GM19035 (cell line): ENCODE measurements around the gene SPATC1L.
"Not testable (repeated sequence)": the region's sequence is repeated elsewhere in the genome, so short reads cannot be mapped to it uniquely, and the experiment has no call there.

Source experiments
- ATAC-seq: cut with Tn5 transposase; IDR thresholded peaks from one replicate; pipeline ENCODE4 v1.9.1; 2021; ENCODE audit not compliant: unreplicated experiment

Gene SPATC1L

DNA sequence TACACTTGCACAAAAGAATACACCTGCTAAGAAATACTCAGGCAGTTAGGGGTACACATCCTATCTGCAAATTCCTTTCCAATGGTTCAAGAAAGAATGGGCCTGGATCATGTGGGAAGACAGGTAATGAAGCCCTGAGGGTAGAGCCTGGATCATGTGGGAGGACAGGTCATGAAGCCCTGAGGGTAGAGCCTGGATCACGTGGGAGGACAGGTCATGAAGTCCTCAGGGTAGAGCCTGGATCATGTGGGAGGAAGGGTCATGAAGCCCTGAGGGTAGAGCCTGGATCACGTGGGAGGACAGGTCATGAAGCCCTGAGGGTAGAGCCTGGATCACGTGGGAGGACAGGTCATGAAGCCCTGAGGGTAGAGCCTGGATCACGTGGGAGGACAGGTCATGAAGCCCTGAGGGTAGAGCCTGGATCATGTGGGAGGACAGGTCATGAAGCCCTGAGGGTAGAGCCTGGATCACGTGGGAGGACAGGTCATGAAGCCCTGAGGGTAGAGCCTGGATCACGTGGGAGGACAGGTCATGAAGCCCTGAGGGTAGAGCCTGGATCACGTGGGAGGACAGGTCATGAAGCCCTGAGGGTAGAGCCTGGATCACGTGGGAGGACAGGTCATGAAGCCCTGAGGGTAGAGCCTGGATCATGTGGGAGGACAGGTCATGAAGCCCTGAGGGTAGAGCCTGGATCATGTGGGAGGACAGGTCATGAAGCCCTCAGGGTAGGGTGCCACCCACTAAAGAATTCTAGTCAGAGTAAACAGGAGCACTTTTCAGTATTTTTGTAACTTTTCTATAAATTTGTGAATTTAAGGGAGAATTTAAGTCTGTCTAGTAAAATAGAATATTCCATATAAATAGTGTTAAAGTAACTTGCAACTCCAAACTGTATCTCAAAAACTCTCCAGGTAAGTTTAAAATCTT lies 16.9 kb upstream of the SPATC1L start:
- ATAC-seq: not testable (repeated sequence)

DNA sequence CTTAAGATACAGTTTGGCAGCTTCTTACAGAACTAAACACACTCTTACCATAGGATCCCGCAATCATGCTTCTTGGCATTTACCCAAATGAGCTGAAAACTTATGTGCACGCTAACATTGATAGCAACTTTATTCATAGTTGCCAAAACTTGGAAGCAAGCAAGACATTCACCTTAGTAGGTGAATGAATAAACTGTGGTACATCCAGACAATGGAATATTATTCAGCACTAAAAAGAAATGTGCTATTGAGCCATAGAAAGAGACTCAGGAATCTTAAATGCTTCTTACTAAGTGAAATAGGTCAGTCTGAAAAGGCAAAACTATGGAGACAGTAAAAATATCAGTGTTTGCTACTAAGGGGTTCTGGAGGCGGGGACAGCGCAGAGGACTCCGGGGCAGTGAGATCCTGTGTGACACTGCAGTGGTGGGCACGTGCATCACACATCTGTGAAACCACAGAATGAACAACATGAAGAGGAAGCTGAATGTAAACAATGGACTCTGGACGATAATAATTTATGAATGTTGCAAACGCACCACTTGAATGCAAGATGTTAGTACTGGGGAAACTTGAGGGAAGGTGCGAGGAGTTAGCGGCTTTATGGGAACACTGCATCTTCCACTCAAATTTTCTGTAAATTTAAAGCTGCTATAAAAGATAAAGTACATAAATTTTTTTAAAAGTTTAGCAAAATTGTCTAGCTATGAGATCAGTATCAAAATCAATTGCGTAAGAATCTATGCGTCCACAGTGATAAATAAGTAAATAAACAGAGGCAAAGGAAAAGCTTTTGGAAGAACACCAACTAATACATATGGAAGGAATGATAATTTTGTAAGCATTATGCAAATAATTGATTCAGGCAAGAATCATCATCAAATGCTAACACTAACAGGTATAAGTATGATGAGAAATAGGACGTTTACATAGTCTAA lies 15.4 kb upstream of the SPATC1L start:
- no peak for ATAC-seq

DNA sequence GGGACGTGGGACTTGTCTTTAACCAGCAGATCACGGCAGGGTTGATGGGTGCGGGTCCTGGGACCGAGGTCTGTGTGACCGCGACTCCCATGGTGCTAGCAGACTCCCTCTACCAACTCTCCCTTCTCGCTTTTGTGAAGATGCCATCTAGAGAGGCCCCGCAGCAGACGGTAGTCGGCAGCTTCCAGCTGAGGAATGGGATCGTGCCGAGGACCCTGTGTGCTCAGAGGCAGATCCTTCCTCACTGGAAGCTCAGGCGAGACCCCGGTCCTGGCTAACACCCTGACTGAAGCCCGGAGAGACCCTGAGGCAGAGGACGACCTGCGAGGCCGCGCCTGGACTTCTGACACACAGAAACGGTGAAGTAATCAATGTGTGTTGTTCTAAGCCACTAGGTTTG lies 12.5 kb upstream of the SPATC1L start:
- ATAC-seq: no peak

DNA sequence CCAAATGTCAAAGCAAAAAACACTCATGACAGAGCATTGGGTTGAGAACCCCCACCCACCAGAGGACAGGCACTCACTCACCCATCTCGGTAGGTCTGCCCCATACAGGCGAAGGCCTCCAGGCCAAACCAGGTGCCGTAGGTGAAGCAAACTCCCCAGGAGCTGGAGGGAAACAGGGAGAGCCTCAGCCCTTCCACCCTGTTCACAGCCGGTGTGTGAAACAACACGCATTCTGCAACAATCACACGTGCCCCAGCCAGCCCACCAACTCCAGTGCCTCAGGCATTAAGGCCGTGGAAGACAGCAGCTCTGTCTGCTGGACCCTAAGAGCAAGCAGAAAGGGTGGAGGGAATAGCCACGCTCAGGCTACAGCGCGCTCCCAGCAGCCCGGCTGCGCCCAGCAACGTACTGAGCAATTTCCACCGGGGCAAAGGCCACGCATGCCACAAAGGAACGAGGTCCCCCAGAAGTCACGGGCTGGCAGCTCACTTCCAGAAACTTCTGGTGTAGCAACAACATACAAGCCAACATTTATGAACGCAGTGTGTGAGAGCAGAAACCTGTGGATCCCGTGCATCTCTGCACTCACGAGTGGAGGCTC lies 11.4 kb upstream of the SPATC1L start:
- no peak for ATAC-seq

DNA sequence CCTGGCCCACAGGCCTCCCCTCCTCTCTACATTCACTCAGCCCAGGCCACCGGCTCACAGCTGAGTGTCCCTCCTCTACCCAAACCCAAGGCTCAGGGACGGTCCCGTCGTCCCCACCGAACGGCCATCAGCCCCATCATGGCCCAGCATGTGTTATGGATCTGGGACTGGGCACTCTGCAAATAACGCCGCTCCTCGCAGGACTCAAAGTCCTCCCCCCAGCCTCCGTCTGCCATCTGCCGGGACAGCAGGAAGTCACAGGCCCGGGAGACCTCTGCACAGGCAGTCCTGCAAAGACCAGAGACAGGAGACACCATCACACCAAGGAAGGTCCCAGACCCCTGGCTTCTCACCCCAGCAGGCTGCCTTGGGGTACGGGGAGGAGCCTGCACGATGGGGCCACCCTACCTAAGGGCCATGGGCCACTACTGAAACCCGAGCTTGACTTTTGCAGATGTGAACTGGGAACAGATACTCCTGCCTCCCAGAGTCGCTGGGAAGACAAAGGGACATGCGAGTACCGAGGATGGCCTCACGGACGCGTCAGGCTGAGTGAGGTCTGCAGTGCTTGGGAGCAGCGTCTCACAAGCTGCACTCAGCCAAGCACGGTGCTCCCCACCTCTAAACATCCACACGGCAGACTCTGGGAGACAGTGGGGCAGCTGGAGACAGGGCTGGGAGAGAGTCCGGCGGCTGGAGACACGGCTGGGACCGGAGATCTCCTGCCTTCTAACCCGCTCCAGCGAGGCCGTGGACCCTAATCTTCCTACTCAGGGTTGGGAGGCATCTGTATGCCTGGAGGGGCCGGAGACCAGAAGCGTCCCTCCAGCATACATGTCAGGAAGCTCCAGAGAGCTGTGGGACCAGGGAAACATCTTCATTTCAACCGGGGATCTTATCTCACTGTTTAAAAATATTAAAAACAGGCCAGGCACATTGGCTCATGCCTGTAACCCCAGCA lies 10.4 kb upstream of the SPATC1L start:
- no peak for ATAC-seq

DNA sequence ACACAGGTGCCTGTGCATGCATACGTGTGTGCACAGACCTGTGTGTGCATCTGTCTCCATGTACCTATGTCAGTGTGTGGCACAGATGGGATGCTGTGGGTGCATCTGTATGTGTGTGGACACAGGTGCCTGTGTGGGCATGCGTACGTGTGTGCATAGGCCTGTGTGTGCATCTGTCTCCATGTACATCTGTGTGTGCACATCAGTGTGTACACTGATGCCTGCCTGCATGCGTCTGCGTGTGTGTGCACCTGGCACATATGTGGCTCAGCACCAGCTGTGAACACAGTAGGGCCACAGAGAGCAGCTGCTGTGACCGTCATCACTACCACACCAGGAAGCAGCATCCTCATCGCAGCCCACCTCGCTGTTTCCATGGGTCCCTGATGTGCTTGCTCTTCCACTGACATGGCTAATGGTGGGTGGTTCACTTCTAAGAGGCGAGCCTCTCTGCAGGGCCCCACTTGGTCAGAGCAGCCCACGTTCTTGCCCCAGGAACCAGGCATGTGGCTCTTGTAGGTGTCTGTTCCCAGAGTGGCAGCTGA lies 9.6 kb upstream of the SPATC1L start:
- no peak for ATAC-seq

DNA sequence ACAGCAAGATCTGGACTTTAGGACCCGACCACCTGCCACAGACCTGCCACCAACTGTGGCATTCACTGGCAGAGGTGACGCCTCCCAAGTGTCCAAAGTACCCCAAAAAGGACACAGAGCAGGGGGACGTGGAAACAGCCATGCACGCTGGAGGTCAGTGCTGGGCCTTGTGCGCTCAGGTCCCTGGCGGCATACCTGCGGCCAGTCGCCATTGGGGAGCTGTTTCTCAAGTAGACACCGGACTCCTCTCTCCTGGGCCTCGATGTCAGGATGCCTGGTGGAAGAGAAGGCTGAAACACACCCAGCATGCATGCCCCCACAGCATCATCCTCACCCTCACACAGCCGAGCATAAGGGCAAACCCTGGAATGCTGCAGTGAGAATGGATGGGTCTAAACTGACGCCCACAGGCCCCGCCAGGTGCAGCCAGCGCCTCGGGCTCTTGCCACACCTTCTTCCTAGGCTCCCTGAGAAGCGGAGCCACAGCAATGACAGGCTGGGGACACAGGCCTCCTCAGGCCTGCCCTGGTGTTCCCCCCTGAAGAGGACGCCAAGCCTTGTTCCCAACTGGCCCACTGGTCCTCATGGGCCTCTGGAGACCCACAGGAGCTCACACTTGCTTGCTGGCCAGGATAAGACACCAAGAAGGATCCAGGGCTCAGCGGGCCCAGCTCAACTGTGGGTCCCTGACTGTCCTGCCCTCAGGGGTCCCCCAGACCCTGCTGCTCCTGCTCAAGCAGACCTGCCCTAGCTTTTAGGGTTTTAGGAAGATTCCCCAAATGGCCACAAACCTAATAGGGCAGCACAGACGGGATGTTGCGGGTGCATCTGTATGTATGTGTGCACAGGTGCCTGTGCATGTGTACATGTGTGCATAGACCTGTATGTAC lies 7.7 kb upstream of the SPATC1L start:
- no peak for ATAC-seq

DNA sequence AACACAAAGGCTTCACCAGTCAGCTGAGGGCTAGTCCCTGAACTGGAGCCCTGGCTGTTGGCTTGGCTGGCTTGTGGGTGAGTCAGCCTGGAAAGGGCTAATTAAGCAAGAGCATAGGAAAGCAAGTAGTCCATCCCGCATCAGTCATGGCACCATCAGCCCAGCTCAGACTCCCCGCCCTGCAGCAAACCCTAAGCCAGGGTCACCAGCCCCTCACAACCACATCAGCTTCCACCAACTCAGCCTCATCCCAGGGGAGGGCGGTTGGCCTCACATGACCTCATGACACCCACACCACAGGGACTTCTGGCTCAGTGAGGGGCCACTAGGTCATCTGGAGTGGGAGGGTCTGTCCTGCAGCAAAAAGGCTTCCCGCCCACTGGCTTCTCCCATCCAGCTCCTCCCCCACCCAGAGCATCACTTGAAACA lies 7.0 kb upstream of the SPATC1L start:
- no peak for ATAC-seq

DNA sequence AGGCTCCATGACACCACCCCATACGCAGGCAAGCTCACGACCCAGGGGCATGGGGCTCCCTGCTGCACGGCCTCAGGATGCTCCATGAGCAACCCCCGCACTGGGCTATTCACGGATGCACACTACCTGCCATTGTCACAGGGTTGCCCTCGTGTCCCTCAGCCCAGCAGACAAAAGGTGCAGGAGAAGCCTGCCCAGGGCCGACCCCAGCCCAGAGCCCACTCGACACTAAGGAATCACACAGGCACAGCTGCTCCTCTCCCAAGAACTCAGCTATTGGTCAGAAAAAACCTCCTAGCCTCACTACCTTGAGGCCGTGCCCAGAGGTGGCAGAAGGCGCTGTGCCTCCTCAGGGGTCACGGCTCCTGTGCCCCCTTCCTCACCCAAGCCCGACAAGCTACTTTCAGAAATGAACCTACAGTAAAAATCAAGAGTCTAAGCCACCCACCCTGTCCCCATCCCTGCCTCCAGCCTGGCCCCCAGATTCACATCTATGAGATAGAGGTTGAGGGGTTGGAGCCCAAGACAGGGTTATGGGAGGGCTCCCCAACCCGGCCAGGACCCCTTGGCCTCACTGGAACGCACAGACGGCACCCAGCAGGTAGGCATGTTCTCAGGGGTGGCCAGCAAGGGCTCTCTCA lies 6.4 kb upstream of the SPATC1L start:
- ATAC-seq: no peak

DNA sequence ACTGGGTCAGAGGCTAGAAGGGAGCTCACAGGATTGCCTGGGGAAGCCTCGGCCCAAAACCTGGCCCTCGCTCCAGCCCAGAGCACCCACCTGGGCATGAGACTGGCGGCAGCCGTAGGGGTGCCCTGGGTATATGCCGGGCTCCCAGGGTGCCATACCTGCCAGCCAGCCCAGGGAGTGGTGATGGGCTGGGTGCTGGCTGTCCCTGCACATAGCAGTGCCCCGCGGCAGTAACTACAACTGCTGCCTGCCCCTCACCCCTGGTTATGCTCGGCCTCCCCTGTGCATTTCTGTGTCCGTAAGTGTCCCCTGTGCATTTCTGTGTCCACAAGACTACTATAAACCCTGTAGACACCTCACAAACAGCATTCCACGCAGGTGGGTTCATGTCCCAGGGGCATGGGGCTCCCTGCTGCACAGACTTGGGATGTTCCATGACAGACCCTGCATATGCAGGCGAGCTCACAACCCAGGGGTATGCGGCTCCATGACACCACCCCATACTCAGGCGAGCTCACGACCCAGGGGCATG lies 5.8 kb upstream of the SPATC1L start:
- no peak for ATAC-seq

DNA sequence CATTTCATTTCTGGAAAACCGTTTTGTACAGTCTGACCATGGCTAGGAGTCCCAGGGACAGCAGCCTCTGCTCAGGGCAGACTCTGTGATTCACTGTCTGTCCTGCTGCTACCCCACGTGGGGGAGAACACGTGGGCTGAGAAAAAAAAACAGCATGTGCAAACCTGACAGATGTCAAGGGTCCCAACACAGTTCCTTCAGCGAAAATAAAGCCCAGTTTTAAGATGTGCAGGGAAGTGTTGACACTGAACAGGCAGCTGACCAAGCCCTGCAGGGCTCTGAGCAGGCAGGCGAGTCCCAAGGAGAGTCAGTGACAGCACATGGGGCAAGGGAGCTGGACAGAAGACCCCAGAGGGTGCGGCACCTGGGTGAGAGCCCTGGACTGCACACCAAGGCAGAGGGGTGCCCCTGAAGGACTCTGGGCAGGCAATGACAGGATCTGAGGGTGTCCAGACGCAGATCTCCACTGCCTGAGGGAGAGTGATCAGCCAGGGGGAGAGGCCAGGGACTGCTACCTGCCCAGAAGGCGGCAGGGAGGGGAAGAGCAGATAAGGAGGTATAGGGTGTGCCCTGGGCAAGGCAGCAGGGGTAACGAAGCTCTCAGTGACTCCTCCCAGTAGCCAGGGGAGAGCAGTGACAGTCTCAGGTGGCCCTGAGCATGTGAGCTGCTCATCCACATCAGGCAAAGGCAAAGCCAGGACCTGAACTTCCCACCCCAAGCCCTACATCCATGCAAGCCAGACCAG lies 5.1 kb upstream of the SPATC1L start:
- no peak for ATAC-seq

DNA sequence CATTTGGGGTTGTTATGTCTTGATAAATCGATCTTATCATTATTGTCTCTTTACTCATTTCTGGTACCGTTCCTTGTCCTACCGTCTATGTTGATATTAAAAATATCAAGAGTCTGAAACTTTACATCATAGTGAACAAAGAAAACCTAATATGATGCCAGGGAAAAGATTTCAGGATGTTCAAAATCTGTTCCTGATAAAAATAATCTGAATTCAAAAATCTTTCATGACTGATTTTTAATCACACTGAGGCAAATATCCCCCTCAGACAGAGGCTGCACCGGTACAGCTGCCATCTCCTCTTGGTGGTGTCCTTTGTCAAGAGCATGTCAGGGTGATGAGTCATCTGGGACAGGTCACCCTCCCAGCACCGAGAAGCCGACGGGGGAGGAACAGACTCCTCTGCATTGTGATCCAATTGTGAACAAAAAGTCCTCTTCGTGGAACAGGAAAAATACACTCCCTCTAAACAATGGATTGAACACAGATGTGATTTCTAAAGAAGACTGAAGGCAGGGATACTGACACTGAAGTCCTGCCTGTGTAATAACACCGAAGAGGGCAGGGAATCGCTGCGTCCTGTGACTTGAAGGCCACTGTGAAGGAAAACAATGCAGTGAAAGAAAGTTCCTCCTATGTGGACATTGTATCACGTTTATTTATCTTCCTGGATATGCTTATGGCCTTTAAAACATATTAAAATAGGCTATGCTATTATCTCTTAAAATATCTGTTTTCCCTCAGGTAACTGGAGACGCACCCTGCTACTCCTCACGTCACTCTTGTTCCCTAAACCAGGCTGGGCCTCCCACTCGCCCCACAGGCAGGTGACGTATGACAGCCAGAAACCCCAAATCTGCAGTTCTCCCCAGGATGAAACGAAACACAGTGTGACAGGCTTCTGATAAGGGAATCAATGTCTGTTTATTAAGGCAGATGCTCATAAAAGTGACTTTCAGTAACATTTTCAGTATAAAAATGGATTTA lies 4.3 kb upstream of the SPATC1L start:
- ATAC-seq: no peak

DNA sequence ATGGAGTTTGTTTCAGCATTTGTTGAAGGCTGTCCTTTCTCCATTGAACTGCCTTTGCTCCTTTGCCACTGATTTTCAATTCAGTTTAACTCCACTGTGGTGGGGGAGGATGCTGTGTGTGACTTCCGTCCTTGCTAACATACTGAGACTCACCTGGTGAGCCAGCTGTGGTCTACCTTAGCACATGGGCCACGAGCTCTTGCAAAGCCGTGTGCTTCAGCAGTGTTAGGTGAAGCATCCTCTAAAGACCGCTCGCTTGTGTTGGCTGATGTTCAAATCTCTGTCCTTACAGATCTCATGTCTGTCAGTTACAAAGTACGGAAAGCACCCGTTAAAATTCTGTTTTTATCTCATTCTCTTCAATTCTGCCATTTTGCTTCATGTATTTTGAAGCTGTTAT lies 3.6 kb upstream of the SPATC1L start:
- ATAC-seq: no peak

DNA sequence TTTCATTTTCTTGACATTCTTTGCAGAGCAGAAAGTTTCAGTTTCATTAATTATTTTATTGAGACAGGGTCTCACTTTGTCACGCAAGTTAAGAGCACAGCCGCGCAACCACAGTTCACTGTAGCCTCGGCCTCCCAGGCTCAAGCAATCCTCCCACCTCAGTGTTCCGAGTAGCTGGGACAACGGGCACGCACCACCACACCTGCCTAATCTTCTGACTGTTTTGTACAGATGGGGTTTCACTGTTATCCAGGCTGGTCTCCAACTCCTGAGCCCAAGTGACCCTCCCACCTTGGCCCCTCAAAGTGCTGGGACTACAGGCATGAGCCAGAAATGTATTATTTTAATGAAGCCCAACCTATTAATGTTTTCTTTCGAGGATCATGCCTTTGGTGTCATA lies 3.0 kb upstream of the SPATC1L start:
- no peak for ATAC-seq

DNA sequence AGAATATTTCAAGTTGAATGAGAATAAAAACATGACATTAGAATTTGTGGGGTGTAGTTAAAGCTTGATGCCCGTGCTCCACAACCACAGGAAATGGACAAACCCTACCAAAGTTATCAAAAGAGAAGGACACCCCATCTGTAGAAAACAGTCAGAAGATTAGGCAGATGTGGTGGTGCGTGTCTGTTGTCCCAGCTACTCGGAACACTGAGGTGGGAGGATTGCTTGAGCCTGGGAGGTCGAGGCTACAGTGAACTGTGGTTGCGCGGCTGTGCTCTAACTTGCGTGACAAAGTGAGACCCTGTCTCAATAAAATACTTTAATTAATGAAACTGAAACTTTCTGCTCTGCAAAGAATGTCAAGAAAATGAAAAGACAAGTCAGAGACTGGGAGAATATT lies 1.5 kb upstream of the SPATC1L start:
- ATAC-seq: no peak
